Fibroblast of mammary gland (primary cell): Measurements from ENCODE around the gene NT5DC4.

Experiments
- DNase-seq: peaks from one replicate; pipeline ENCODE4 v3.0.0-alpha.2; 2010; ENCODE audit warnings: low read depth
- H3K4me3 ChIP-seq: 2 replicates; pipeline ENCODE4 v1.5.1; 2011; ENCODE audit warnings: low read depth, mild to moderate bottlenecking, low read length, moderate library complexity; ENCODE audit not compliant: control insufficient read depth
- TF ChIP-seq, protein P1 (sequence below): conservative IDR thresholded peaks from 2 replicates; pipeline ENCODE4 v1.5.1; 2011; ENCODE audit warnings: low read depth, low read length, inconsistent platforms; ENCODE audit not compliant: control insufficient read depth, insufficient read depth

NT5DC4 gene

DNA sequence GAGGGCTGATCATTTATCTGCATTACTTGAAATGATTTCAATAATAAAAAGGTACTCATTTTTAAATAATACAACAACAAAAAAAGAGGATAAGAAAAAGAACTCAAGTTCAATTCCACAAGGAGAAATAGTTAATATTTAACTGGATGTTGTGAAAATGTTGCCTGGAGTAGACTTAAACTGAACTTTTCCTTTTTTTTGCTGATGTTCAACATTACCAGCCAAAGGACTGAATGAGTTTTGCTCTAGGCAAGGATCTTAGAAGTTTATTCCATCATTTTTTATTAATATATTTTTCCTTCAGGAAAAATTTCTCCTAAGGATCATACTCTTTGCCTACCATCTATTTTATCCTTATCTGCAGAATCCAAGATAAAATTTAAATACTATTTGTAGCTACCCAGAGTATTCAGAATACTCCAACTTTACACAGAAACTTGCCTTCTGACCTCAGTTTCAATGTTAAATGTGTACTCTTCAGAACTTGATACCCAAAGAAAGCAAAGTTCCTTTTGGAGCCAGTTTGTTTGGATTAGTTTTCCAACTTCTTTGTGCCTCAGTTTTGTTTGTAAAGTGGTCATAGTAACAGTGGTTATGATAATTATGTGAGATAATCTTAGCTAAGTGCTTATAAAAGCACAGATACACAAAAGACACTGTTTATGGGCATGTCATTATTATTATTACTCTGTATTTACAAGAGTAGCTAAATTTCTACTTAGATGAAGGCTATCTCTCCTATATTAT is 30.8 kb downstream of the NT5DC4 start:
- DNase-seq: no peak
- TF ChIP-seq, protein P1, sequence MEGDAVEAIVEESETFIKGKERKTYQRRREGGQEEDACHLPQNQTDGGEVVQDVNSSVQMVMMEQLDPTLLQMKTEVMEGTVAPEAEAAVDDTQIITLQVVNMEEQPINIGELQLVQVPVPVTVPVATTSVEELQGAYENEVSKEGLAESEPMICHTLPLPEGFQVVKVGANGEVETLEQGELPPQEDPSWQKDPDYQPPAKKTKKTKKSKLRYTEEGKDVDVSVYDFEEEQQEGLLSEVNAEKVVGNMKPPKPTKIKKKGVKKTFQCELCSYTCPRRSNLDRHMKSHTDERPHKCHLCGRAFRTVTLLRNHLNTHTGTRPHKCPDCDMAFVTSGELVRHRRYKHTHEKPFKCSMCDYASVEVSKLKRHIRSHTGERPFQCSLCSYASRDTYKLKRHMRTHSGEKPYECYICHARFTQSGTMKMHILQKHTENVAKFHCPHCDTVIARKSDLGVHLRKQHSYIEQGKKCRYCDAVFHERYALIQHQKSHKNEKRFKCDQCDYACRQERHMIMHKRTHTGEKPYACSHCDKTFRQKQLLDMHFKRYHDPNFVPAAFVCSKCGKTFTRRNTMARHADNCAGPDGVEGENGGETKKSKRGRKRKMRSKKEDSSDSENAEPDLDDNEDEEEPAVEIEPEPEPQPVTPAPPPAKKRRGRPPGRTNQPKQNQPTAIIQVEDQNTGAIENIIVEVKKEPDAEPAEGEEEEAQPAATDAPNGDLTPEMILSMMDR: no peak
- H3K4me3 ChIP-seq: no peak overlapping the region

- TF ChIP-seq, protein P1: no peak
- H3K4me3 ChIP-seq: no peak overlapping the region
- DNase-seq: no peak
Observed at GRCh38 chr2:112752667-112753066, 31.8 kb downstream of the NT5DC4 start.

- no peak overlapping the region for H3K4me3 ChIP-seq
- no peak for DNase-seq
- TF ChIP-seq, protein P1: no peak
Observed at GRCh38 chr2:112754564-112754963, 33.7 kb downstream of the NT5DC4 start.

DNA sequence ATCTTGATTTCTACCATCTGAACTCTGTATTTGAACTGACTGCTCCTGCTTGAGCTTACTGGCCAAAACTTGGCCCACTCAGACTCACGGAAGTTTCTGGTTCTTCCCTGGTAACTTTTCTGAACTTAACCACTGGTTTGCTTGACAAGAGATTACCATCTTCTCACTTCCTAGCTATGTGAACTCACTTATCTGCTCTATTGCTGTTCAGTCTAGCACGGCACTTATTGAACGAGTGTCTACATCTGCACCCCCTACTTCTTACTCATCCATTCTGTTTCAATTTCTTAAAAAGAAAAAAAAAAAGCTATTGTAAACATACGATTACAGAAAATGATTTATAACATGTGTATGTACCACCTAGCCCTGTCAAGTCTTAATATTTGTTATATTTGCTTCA is 34.6 kb downstream of the NT5DC4 start:
- DNase-seq: no peak
- TF ChIP-seq, protein P1: no peak
- no peak overlapping the region for H3K4me3 ChIP-seq

GRCh38 chr2:112756207-112756606 is 35.4 kb downstream of the NT5DC4 start:
- no peak for DNase-seq
- TF ChIP-seq, protein P1: no peak
- no peak overlapping the region for H3K4me3 ChIP-seq

DNA sequence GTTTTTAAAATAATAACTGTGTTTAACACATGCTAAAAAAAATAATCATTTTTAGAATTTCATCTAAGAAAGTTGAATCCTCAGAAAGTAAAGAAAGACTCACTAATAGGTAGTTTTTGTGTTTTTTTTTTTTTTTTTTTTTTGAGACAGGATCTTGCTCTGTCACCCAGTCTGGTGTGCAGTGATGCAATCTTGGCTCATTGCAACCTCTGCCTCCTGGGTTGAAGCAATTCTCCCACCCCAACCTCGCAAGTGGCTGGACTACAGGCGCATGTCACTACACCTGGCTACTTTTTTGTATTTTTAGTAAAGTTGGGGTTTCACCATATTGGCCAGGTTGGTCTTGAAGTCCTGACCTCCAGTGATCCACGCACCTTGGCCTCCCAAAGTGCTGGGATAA is 36.4 kb downstream of the NT5DC4 start:
- TF ChIP-seq, protein P1: no peak
- H3K4me3 ChIP-seq: no peak overlapping the region
- peak; percentile 31 for DNase-seq
